T-helper 1 cell (primary cell): ENCODE results near the gene C9orf153.

Experiments
- DNase-seq, 5 donors: peaks; one replicate each; pipeline ENCODE4 v3.0.0-alpha.2; 2012 to 2020

The C9orf153 gene

DNA sequence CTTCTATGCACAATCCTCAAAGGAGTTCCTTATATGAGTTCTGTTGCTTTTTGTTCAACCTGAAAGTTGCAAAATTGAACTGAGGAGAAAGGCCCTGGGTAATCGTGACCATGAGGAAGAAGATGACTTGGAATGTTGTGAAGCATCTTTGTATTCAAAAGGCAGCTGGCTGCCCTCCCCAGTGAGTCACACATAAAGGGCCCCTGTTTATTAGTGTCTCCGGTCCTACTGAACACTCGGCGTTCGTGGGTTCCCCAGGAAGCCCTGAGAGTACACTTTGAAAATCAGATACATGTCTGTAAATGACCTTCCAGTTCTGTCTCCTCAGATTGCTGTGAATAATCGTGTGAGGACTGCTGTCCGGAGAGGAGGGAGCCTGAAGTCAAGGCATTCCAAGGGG, 73.6 kb downstream of the C9orf153 start:
- no peak for DNase-seq

DNA sequence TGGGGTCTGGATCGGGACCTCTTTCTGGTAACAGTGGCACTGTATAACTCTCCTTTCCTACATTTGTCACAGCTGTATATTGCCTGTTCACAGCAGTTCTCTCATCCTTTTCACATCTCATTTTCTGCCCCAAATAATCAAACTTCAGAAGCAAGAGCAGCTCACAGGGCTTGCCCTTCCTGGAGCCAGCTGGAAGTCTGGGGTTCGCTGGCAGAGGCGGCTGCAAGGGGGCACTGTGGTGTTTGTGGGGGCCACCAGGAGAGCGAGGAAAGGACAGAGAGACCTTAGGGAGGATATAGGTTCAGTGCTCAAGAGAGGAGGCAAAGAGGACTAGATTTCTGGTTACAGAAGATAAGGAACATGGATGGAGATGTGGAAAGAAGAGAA, 75.3 kb downstream of the C9orf153 start:
- no peak for DNase-seq

- no peak for DNase-seq
These were observed 76.0 kb downstream of the C9orf153 start for GRCh38 chr9:86183229-86184137.

GRCh38 chr9:86181379-86182315, 77.8 kb downstream of the C9orf153 start:
- DNase-seq: no peak

DNA sequence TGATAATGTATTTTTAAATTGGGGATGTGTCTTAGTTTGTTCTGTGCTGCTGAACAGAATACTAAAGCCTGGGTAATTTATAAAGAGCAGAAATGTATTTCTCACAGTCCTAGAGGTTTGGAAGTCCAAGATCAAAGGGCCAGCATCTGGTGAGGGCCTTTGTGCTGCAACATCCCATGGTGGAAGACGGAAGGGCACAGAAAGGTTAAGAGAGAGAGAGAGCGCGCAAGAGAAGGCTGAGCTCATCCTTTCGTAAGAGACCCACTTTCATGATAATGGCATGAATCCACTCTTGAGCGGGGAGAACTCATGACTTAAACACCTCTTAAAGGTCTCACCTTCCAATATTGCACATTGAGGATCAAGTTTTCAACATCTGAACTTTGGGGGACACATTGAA, 81.0 kb downstream of the C9orf153 start:
- no peak for DNase-seq

- no peak for DNase-seq
These were observed 81.5 kb downstream of the C9orf153 start for GRCh38 chr9:86177995-86178394.

DNA sequence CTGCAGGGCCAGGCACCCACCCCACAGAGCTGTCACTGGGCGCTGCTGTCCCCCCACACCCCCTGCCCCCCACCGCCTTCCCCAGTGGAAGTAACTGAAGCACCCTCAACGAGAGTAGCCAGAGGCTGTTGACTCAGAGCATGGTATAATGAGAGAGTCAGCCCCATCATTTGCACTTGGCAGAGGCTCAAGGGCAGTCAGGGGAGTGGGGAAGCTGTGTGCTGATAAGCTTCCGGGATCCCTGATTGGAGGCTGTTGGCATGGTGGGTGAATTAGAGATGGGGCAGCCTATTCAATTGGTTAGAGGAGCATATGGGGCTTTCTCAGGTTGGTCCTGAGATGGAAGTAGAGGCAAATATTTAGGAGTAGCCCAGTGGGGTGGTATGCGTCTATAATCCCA, 83.0 kb downstream of the C9orf153 start:
- no peak for DNase-seq

GRCh38 chr9:86175743-86176456, 83.6 kb downstream of the C9orf153 start:
- no peak for DNase-seq

- DNase-seq: no peak
These were observed 84.2 kb downstream of the C9orf153 start for GRCh38 chr9:86175223-86175622.
